Middle frontal gyrus (tissue), 1 donor: ENCODE measurements around the gene DNAJB5.
A peak's percentile ranks its signal among the peaks of the same experiment; 100 is the strongest.
"Not testable (repeated sequence)": the region's sequence is repeated elsewhere in the genome, so short reads cannot be mapped to it uniquely, and the experiment has no call there.

Experiments used
- DNase-seq: peaks from one replicate; pipeline ENCODE4 v3.0.0-alpha.2; 2015; ENCODE audit warnings: low spot score; ENCODE audit errors: extremely low spot score

Gene DNAJB5

GRCh38 chr9:34989003-34989945, at the start of gene DNAJB5:
Gene DNAJB5, plus strand, starts transcription at chr9:34989745. Its CDS starts 886 bp downstream, at chr9:34990631.
- DNase-seq, result peak; percentile 98

GRCh38 chr9:34939989-34940388, 49.6 kb upstream of the DNAJB5 start:
- DNase-seq, result not testable (repeated sequence)

GRCh38 chr9:34948451-34948850, 41.1 kb upstream of the DNAJB5 start:
- DNase-seq, result no peak

- no peak for DNase-seq
Observed at GRCh38 chr9:34954225-34954624, 35.3 kb upstream of the DNAJB5 start.

- DNase-seq, result not testable (repeated sequence)
Observed at GRCh38 chr9:34956066-34956465, 33.5 kb upstream of the DNAJB5 start.

- no peak for DNase-seq
Observed at GRCh38 chr9:34956648-34957047, 32.9 kb upstream of the DNAJB5 start.

GRCh38 chr9:34957492-34958410, 31.8 kb upstream of the DNAJB5 start, which contains the start of gene PHF24:
Gene PHF24, plus strand, starts transcription at chr9:34958285. Its CDS starts 13,014 bp downstream, at chr9:34971299.
- DNase-seq, result no peak

- DNase-seq, result no peak
Observed at GRCh38 chr9:34958411-34958982, 31.0 kb upstream of the DNAJB5 start.

GRCh38 chr9:34959461-34959860, 30.1 kb upstream of the DNAJB5 start:
- no peak for DNase-seq

- no peak for DNase-seq
Observed at GRCh38 chr9:34961574-34962490, 27.7 kb upstream of the DNAJB5 start.

GRCh38 chr9:34962546-34962945, 27.0 kb upstream of the DNAJB5 start:
- no peak for DNase-seq

- DNase-seq, result no peak
Observed at GRCh38 chr9:34963552-34963951, 26.0 kb upstream of the DNAJB5 start.

- DNase-seq, result no peak
Observed at GRCh38 chr9:34964458-34964857, 25.1 kb upstream of the DNAJB5 start.

GRCh38 chr9:34971146-34971811, 18.3 kb upstream of the DNAJB5 start:
- no peak for DNase-seq

- no peak for DNase-seq
Observed at GRCh38 chr9:34974664-34975063, 14.9 kb upstream of the DNAJB5 start.

- DNase-seq, result no peak
Observed at GRCh38 chr9:34976441-34976840, 13.1 kb upstream of the DNAJB5 start.

- DNase-seq, result no peak
Observed at GRCh38 chr9:34976992-34977391, 12.6 kb upstream of the DNAJB5 start.

GRCh38 chr9:34980181-34980761, 9.3 kb upstream of the DNAJB5 start:
- DNase-seq, result no peak

- DNase-seq, result no peak
Observed at GRCh38 chr9:34982361-34982760, 7.2 kb upstream of the DNAJB5 start.
